ENCODE results near the gene NENF.
"Not testable (repeated sequence)": the region's sequence is repeated elsewhere in the genome, so short reads cannot be mapped to it uniquely, and the experiment has no call there.

The NENF gene

DNA sequence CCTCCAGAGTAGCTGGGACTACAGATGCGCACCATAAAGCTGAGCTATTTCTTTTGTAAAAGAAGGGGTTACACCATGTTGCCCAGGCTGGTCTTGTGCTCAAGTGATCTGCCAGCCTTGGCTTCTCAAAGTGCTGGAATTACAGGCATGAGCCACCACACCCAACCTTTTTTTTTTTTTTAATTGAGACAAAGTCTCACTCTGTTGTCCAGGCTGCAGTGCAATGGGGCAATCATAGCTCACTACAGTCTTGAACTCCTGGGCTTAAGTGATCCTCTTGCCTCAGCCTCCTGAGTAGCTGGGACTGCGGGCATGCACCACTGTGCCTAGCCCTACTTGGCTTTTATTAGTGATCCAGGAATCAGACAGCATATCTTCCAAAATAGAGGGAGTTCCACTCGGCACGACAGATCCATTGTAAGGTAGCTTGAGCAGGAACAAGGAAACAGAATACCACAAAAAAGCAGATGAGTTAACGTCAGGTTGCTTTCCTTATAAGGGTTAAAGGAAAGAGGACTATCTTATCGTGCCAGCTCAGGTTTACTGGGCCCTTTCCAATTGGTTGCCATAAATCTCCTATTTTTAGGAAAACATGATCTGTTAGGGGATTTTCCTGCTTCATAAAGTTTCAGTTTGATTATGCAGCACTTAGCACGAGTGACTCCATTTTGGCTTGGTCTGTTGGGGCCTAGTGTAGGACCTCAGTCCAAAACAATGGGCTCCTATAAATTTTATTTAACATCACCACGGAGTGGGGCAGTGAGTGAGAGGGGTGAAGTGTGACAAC lies 45.2 kb downstream of the NENF start:
- DNase-seq (ENCODE audit: low read depth) = no peak
- H3K4me3 ChIP-seq (ENCODE audit: low read depth, low read length) = no peak overlapping the region

DNA sequence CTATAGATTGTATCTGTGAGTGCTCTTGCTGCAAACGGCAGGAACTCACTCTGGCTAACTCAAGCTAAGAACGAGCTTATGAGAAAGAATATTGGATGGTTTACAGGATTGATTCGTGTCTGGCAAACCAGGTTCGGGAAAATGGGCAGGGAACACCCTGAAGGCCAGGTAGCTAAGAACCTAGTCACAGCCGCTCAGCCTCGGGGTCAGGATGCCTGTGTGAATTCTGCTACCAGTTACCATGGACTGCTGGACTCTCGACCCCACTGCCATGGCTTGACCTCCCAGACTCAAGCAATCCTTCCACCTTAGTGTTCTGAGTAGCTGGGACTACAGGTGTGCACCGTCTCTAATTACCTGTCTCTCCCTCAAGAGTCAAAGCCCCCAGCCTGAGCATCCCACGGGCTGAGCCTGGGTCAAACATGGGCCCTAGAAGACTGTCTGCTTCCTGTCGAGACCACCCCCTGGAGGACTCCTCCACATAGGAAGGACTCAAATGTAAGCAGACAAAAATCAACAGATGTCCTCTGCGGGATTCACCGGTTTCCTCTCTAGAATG lies 45.8 kb downstream of the NENF start:
- H3K4me3 ChIP-seq (ENCODE audit: low read depth, low read length) = no peak overlapping the region

DNA sequence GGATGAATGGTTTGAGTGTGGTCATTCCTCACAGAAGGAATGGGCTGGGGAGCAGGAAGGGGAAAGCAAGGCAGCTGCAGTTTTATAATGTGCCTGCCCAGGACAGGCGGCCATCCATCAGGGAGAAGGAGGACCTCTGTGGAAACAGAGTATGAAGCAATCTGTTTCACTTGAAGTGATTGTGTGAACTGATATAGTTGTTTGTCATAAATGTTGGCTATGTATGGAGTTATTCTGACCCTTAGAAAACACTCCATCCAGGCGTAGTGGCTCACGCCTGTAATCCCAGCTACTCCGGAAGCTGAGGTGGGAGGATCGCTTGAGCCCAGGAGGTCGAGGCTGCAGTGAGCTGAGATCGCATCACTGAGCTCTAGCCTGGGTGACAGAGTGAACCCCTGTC lies 46.5 kb downstream of the NENF start:
- no peak for DNase-seq (ENCODE audit: low read depth)
- H3K4me3 ChIP-seq (ENCODE audit: low read depth, low read length) = no peak overlapping the region

More for the DNA sequence above, 45.8 kb downstream of the NENF start:
- no peak for DNase-seq (ENCODE audit: low read depth)

DNA sequence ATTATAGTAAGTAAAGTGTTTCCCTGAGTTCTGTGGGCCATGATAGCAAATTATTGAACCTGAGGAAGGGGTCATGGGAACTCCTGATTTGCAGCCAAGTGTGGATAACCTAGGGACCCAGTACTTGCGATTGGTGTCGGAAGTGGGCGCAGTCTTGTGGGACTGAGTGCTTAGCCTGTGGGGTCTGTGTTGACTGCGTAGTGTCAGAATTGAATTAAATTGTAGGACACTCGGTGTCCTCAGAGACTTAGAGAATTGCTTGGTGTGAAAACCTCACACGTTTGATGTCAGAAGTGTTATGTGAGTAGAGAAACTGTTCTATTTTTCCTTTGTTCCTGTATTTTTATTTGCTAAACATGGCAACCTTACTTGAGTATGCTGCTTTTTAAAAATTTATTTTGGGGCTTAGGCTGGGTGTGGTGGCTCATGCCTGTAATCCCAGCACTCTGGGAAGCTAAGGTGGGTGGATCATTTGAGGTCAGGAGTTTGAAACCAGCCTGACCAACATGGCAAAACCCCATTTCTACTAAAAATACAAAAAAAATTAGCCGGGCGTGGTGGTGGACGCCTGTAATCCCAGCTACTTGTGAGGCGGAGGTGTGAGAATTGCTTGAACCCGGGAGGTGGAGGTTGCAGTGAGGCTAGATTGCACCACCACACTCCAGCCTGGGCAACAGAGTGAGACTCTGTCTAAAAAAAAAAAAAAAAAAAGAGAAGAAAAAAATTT lies 48.2 kb downstream of the NENF start:
- not testable (repeated sequence) for DNase-seq (ENCODE audit: low read depth)

GRCh38 chr1:212481438-212481767 lies 48.7 kb downstream of the NENF start:
- H3K4me3 ChIP-seq (ENCODE audit: low read depth, low read length) = no peak overlapping the region
- no peak for DNase-seq (ENCODE audit: low read depth)

More for the DNA sequence above, 48.2 kb downstream of the NENF start:
- H3K4me3 ChIP-seq (ENCODE audit: low read depth, low read length) = not testable (repeated sequence)

- no peak overlapping the region for H3K4me3 ChIP-seq (ENCODE audit: low read depth, low read length)
- DNase-seq (ENCODE audit: low read depth) = no peak
Observed at GRCh38 chr1:212482006-212482636, 49.4 kb downstream of the NENF start.

- H3K4me3 ChIP-seq (ENCODE audit: low read depth, low read length) = no peak overlapping the region
- DNase-seq (ENCODE audit: low read depth) = peak; percentile 45
Observed at GRCh38 chr1:212482637-212483441, 50.1 kb downstream of the NENF start.

DNA sequence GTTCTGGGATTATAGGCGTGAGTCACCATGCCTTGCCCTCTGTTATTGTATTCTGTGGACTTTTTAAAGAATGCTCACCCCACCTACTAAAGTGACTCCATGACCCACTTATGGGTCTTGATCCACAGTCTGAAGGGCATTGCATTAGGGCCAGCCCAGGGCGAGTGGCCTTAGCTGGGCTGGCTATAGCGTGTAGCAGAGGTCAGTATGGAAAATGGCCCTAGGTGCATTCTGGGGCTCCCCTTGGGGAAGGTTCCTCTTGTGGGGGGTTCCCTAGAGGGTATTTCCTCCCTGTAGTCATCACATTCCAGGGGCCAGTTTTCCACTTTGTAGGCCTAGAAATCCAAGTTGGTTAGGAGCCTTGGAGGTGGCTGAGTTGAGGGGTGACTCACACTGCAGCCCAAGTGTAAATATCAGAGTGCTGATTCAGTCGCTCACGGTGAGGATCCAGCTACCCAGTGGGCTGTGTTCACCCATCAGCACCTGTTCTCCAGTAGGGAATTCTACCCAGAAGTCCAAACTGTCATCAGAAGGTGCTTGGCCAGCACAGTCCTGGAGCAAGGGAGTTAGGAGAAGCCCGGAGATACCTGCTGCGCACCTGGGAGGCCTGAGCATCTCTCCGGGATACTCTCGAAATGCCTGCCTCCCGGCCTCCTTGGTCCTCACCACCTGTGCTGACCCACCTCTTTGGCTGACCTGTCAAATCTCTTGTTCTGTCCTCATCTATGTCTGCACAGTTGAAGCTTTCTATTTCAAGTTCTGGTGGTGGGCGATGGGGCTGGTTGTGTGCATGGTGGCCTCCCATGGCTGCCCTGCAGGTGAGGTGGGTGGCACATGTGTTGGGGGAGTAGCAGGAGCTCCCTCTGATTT lies 52.2 kb downstream of the NENF start:
- no peak overlapping the region for H3K4me3 ChIP-seq (ENCODE audit: low read depth, low read length)
- DNase-seq (ENCODE audit: low read depth) = no peak

DNA sequence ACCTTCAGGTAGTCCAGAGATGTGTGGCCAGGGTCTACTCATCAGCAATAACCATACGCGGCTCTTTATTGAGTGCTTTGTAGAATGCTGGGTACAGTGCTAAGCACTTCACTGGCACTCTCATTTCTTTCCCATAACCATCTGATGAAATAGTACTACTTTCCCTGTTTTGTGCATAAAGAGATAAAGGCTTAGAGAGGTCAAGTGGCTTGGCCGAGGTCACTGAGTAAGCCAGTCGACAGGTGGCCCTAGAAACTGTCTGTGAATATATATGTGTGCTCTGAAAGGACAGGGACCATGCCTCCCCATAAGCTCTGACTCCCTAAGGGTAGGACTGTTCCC lies 52.8 kb downstream of the NENF start:
- DNase-seq (ENCODE audit: low read depth) = no peak
- no peak overlapping the region for H3K4me3 ChIP-seq (ENCODE audit: low read depth, low read length)

DNA sequence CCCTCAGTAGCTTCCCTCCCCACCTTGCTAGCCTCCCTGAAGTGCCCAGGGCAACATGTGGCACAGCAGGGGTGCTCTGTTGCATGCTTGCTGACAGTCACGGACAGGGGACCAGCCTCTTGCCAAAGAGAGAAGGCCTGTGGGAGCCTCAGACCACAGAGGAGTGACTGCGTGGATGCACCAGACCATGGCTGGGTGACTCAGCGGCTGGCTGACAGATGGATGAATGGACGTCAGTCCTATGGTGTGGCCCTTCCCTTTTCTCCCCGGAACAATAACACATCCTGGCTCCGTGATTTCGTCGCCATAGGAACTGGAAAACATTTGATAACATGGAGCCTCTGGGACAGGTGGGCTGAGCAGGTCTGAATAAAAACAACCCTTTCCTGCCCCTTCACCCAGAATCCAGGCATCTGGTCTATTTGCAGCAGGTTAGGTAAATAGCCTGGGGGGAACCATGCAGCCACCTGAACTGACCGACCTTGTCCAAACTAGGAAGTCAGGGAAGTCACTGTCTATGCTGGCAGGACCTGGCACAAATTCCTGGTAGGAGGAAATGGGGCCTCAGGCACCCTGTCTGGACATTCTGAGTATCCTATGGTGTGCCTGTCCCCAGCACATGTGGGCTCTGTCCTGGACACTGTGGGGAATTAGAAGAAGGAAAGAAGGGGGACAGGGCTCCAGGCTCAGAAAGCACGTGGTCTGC lies 53.3 kb downstream of the NENF start:
- no peak overlapping the region for H3K4me3 ChIP-seq (ENCODE audit: low read depth, low read length)
- peak; percentile 81 for DNase-seq (ENCODE audit: low read depth)

DNA sequence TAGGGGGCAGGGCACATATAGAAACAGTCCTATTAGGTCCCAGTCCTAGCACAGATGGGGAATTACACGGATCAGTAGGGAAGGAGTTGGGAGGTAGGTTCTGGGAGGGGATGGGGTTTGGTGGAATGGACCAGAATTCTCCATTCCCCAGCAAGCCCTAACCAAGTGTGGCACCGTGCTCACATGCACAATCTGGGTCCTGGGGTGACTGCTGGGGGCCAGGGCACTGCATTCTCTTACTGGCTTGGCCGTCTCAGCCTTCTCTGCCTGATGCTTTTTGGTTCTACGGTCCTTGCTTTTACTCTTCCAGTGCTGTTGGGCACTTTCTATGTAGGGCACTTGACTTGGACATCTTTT lies 53.9 kb downstream of the NENF start:
- DNase-seq (ENCODE audit: low read depth) = no peak

GRCh38 chr1:212487286-212487685 lies 54.6 kb downstream of the NENF start:
- no peak for DNase-seq (ENCODE audit: low read depth)
- H3K4me3 ChIP-seq (ENCODE audit: low read depth, low read length) = no peak overlapping the region

More for the DNA sequence above, 53.9 kb downstream of the NENF start:
- no peak overlapping the region for H3K4me3 ChIP-seq (ENCODE audit: low read depth, low read length)

GRCh38 chr1:212487774-212488435 lies 55.2 kb downstream of the NENF start:
- no peak overlapping the region for H3K4me3 ChIP-seq (ENCODE audit: low read depth, low read length)
- DNase-seq (ENCODE audit: low read depth) = no peak

DNA sequence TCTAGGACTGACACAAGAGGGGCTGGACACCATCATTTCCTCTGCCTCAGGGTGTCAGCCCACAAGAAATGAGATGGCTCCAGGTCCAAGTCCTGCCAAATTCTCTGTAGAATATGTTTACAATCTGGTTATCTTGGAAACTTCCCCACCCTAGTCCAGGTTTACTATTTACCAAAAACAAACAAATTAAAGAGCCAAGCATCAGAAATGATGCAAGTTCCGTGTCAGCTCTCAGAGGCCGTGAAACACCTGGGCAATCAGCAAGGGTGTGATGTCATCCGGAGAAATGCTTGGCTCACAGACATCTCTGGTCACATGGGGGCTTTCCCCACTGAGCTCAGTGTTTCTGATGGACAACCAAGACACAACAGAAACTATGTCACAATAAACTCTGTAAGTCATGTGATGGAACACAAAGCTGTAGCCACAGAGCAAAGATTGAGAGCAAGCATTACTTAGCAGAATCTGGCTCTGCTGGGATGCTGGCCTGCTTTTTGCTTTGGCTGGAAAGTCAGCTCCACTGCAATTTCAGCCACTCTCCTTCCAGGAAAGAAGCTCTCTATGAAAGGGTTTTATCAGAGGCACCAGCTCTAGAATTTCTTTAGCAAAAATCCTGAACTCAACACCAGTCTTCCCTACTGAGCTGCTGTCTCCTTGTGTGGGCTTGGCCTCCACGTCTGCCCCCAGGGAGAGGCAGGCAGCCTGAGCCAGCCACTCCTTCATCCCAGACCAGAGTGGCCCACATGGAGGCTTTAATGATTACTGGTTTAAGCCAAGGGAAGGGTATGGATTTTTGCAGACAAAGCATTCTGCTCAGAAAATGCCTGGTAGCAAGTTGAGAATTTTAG lies 55.9 kb downstream of the NENF start:
- H3K4me3 ChIP-seq (ENCODE audit: low read depth, low read length) = no peak overlapping the region
- peak; percentile 72 for DNase-seq (ENCODE audit: low read depth)

- DNase-seq (ENCODE audit: low read depth) = no peak
Observed at GRCh38 chr1:212489284-212489859, 56.7 kb downstream of the NENF start.

GRCh38 chr1:212490276-212490675 lies 57.6 kb downstream of the NENF start:
- no peak for DNase-seq (ENCODE audit: low read depth)
- no peak overlapping the region for H3K4me3 ChIP-seq (ENCODE audit: low read depth, low read length)

More at GRCh38 chr1:212489284-212489859, 56.7 kb downstream of the NENF start:
- H3K4me3 ChIP-seq (ENCODE audit: low read depth, low read length) = no peak overlapping the region

Data from skeletal muscle cell (primary cell).